DMS 273 (cell line): ENCODE data around the gene SYNE3.

Experiments
- DNase-seq: peaks from one replicate; lab custom pipeline; 2025; ENCODE audit not compliant: unreplicated experiment; lab: John Stamatoyannopoulos, UW

The SYNE3 gene

DNA sequence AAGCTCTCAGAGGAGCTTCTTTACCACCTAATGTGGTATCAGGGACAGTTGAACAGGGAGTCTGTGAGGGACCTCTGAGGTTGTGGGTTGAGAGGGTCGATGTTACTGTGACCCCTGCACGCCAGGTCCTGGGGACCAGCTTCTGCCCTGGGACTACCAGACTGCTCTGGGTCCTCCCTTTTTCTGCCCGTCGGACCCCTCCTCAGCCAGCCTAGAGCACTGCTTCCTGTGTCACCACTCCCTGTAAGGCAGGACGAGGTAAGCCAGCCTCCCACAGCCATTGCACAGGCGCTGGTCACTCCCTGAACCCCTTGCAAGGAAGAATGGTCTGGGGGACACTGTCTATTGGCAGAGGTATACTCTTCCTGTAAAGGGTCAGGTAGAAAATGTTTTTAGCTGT, 38.1 kb downstream of the SYNE3 start:
- DNase-seq: no peak

DNA sequence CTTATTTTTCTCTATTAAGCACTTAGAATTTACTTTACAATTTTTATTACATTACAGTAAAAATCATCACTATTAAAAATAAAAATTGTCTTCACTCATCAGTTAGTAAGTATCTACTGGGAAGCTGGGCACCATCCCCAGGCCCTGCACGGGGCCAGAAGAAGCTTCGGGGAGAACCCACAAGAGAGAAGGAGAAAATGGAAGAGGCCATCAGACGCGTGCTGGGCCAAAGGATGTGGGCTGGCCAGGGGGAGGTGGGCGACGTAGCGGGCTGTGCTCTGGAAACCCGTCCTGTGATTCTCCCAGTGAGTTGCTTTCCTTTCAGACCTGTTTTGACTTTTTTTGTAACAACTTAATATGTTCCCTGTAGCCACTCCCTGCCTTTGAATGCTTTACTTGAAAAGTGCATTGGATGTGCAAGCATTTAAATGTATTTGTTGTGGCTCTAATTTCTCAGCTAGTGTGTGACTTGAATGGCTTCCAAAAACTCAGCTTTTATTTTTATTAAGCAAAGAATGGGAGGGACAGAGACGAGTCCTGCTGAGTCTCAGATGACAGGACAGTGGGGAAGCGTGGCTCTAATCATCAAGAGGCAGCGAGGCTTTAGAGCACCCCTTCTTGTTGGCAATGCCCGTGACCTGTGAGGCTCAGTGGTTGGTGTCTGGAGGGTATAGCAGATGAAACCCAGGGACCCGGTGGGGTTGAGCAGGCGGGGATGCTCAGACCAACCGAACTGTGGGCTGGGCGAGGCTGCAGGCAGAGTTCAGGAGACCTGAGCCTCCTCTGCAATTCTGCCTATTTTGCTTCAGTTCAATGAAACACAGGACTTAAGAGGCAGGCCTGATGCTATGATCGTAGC, 38.8 kb downstream of the SYNE3 start:
- DNase-seq: no peak

DNA sequence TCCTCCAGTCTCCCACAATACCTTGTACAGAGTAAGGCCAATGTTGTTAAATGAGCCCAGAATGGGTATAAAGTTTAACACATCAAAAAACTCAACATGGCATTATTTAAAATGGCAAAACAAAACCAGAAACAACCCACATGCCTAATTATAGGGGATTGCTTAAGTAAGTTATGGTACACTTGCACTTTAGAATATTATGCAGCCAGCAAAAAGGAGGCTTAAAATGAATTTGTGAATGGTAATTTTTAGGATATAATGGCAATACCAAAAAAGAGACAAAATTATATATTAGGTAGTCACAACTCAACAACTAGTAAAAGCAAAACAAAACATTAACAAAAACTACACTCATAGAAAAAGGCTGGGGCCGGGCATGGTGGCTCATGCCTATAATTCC, 39.7 kb downstream of the SYNE3 start:
- DNase-seq: no peak

DNA sequence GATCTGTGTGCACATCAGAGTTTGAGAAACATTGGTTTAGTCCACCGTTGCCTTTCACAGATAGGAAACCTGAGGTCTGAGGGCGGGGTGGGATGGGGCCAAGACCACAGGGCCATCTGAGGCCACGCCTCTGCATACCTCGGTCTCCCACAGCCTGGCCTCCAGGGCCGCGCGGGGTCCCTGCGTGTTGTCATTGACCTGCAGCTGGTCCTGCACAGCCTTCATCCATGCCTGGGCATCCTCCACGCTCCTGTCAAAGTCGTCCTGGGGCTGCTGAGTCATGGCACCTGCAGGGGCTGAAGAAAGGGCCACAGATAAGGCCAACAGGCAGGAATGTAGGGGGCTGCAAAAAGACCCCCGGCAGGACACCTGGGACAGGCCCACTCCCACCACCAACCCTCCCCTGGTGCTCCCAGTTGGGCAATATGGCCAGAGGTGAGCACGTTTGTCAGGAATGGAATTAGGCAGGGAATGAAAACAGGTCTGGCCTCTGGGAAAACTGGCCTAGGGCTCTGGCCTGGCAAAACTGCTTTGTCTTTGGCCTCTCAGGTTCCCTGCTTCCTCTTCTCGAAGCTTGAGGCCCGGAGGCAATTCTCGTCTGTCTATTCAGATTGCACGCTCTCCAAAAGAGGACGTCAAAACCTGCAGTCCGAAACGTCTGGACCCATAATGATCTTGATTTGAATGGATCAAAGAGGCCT, 40.8 kb downstream of the SYNE3 start:
- DNase-seq: no peak

DNA sequence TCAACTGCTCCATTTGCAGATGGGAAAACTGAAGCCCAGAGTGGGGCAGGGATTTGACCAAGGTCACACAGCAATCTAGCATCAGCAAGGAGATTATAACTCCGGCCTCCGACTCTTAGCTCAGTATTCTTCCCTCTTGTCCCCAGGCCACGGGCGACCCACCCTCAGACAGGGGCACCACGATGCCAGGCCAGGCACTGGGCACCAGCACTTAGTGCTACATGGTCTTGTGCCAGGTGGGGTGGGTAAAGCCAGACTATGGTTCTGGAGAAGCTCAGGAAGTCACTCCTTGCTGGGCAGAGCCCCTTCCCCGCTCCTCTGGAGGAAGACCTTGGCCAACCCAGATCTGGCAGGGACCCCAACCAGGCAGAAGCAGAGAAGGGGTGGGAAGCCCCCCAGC, 41.5 kb downstream of the SYNE3 start:
- no peak for DNase-seq

DNA sequence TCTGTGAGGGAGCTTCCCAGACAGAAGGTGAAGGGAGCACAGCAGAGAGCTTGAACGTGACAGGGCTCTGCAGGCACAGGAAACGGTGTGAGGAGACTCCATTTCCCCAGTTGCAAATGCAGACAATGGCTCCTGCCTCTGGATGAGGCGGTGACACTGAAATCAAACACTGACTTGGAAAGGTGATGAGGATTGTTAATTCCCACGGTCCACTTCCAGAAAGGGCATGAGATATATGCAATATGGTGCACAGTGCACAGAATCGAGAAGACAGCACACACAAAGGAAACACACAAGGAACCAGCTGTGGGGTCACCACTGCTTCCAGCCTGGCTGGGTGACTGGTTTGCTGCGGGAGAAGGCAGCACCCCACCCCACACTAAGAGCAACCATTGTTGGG, 42.0 kb downstream of the SYNE3 start:
- no peak for DNase-seq

DNA sequence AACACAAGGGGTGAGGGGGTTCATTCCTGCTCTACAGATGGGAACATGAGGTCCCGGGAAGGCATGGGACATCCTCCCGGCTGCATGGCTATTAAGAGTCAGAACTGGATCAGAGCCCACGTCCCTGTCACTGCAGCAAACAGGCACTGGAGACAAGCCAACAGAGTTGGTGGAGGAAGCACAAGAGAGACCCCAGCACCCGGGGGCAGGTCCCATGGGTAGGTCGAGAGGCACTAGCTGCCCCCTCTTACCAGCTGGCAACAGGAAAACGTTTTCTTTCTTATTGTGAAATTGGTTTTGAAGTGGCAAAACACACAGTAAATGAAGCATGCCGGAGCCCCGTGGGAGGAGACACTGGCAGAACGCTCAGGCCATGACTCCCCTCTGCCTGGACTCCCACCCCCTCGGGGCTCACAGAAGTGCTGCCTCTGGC, 43.6 kb downstream of the SYNE3 start:
- DNase-seq: no peak

DNA sequence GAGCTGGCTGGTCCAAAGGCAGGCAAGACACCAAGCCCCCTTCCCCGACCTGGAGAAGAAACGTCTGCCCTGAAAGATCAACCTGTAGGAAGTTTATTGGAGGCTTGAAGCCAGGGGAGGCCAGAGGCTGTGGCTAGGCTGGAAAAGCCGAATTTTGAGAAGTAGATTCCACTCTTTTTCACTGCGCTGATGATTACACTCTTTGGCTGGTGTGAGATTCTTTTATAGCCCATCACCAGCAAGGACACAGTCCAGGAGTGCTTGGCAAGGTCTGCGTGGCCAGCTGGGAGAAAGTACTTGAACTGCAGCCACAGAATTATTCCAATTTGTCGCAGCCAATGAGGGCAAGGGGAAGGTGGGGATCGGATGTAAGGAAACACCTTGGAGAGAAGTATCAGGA, 45.0 kb downstream of the SYNE3 start:
- DNase-seq: no peak

DNA sequence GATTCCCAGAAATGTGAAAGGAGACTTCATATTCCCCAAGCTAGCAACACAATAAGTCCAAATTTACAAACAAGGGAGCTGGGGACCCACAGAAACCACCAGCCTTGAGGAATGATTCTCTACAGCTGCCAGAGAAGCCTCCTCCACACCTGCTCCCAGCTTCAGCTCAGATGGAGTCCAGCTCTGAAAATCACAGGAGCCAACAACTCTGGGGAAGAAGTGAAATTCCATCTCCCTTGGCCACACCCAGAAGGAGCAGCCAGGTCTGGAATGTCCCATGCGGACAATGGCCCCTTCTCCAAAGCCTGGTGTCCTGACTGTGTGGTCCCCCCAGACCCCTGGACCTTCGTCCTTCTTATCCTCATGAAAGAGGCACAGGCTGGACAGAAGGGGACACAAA, 45.4 kb downstream of the SYNE3 start:
- no peak for DNase-seq

DNA sequence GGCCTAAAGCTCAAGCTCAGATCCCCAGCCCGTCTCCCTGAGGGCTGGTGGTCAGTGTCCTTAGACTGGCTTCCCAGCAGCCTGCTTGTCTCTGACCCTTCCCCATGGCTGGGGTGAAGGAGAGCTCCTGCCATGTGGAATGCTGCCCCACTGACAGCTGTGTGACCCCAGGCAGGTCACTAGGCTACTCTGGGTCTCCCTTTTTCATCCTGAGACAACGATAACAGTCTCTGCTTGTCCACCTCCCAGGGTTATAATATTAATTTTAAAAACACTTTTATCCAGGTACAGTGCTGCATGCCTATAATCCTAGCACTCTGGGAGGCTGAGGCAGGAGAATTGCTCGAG, 47.3 kb downstream of the SYNE3 start:
- no peak for DNase-seq

DNA sequence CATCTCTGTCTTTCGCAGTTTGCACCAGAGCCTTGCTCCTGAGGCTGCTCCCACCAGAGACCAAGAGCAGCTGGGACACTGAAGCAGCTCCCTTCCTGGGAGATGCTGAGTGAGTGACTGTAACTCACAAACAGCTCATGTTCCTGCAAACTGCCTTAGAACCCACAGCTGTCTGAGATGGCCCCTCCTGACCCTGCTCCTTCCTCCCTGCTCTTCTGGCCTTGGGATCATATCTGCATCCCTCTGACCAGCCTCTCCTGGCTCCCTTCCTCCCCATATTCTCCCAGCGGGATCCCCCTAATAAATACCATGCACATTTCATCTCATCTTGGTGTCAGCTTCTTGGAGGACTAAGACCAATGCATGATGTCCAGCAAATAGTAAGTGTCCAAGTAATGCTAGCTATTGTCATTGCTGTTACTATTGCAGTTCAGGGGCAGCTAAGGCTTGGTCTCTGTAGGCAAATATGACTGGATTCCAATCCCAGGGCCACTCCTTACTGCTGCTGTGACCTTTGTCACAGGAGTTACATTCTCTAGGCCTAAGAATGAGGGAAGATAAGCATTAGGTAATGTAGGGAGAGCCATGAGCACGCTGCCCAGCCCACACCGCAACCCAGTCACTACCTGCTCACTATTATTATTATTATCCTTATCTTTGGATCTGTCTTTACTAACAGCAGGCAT, 47.9 kb downstream of the SYNE3 start:
- DNase-seq: no peak

DNA sequence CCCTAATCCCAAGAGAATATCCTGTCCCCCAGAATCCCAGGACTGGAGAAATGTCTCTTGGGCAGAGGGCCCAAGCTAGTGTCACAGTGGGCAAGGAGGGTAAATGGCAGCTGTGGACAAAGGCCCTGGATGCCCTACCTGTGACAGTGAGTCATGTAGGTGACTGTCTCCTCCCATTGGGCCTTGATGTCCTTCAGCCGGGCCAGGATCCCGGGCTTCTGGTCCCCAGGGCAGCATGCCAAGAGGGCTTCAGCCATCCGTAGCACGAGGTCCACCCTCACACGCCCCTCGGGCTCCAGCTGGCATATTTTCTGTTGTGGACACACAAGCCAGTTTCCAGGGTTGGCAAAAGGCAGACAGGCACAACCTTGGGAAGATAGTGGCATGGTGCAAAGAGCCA, 48.8 kb downstream of the SYNE3 start:
- no peak for DNase-seq

DNA sequence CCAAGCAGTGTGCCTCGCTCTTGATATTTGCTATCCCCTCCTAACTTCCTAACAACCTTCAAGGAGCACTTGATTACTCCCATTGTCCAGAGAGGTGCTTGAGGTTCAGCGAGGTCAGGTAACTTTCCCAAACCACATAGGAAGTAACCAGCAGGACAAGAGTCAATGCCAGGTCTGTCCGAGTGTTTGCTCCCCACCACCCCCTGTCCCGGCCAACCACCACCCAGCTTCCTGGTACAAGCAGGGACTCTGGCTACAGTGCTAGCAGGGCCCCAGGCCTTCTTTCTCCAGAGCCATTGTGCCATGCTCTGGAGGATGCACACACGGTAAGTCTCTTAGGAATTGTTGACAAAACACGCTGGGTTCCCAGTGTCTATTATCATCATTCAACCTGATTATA, 49.2 kb downstream of the SYNE3 start:
- DNase-seq: no peak
